ENCODE data around the gene CMTR1.
A peak's percentile ranks its signal among the peaks of the same experiment; 100 is the strongest.
"Not testable (repeated sequence)": the region's sequence is repeated elsewhere in the genome, so short reads cannot be mapped to it uniquely, and the experiment has no call there.

The CMTR1 gene

GRCh38 chr6:37432916-37433656, at the start of gene CMTR1:
CMTR1 (plus strand) TSS chr6:37433221; CDS start chr6:37435630, 2,409 bp downstream.
- DNase-seq = peak; percentile 99

GRCh38 chr6:37388578-37388977, 44.4 kb upstream of the CMTR1 start:
- DNase-seq = no peak

- no peak for DNase-seq
Measured at GRCh38 chr6:37389857-37390256, 43.2 kb upstream of the CMTR1 start.

- DNase-seq = no peak
Measured at GRCh38 chr6:37391120-37391519, 41.9 kb upstream of the CMTR1 start.

- no peak for DNase-seq
Measured at GRCh38 chr6:37392821-37393220, 40.2 kb upstream of the CMTR1 start.

- no peak for DNase-seq
Measured at GRCh38 chr6:37393381-37393929, 39.6 kb upstream of the CMTR1 start.

GRCh38 chr6:37396571-37397180, 36.3 kb upstream of the CMTR1 start:
- no peak for DNase-seq

GRCh38 chr6:37399131-37399530, 33.9 kb upstream of the CMTR1 start:
- DNase-seq = no peak

GRCh38 chr6:37399795-37400490, 33.1 kb upstream of the CMTR1 start:
- DNase-seq = no peak

GRCh38 chr6:37401658-37402057, 31.4 kb upstream of the CMTR1 start:
- DNase-seq = not testable (repeated sequence)

GRCh38 chr6:37406726-37407341, 26.2 kb upstream of the CMTR1 start:
- DNase-seq = no peak

- DNase-seq = no peak
Measured at GRCh38 chr6:37407948-37408347, 25.1 kb upstream of the CMTR1 start.

GRCh38 chr6:37409501-37409900, 23.5 kb upstream of the CMTR1 start:
- DNase-seq = no peak

GRCh38 chr6:37417393-37417792, 15.6 kb upstream of the CMTR1 start:
- no peak for DNase-seq

- DNase-seq = no peak
Measured at GRCh38 chr6:37418722-37419121, 14.3 kb upstream of the CMTR1 start.

GRCh38 chr6:37426058-37426944, 6.7 kb upstream of the CMTR1 start:
- DNase-seq = no peak

- DNase-seq = no peak
Measured at GRCh38 chr6:37426945-37427510, 6.0 kb upstream of the CMTR1 start.

- DNase-seq = no peak
Measured at GRCh38 chr6:37429352-37429750, 3.7 kb upstream of the CMTR1 start.

GRCh38 chr6:37432590-37432915, 468 bp upstream of the CMTR1 start:
- DNase-seq = no peak

- DNase-seq = peak; percentile 77
Measured at GRCh38 chr6:37433657-37434271, 743 bp downstream of the CMTR1 start.

- no peak for DNase-seq
Measured at GRCh38 chr6:37435373-37435772, 2.4 kb downstream of the CMTR1 start.

GRCh38 chr6:37435816-37436215, 2.8 kb downstream of the CMTR1 start:
- DNase-seq = no peak

Measured in activated effector memory CD4-positive, alpha-beta T cell treated with anti-CD3 and anti-CD28 coated beads, Interleukin-2, amount 50 U/mL, for 16 hours (primary cell).